GM06990 (cell line): ENCODE results near the gene GATAD2B.

Experiments
- DNase-seq: peaks from one replicate; pipeline ENCODE4 v3.0.0-alpha.2; 2011; ENCODE audit not compliant: insufficient read length; ENCODE audit errors: extremely low read depth
- H3K27me3 ChIP-seq: replicated peaks from 2 replicates; pipeline ENCODE4 v1.6.0; 2011; ENCODE audit warnings: low read length; ENCODE audit not compliant: control insufficient read depth, insufficient read depth
- H3K36me3 ChIP-seq: 2 replicates; pipeline ENCODE4 v1.5.1; 2011; ENCODE audit warnings: low read length; ENCODE audit not compliant: control insufficient read depth, insufficient read depth
- H3K4me3 ChIP-seq: replicated peaks from 2 replicates; pipeline ENCODE4 v1.5.1; 2011; ENCODE audit warnings: low read depth, mild to moderate bottlenecking, control low read depth, low read length
- CTCF ChIP-seq: IDR thresholded peaks from 2 replicates; pipeline ENCODE4 v1.5.1; 2011; ENCODE audit warnings: low read length, control low read depth, mild to moderate bottlenecking, inconsistent platforms; ENCODE audit not compliant: insufficient read depth, poor library complexity, severe bottlenecking

The GATAD2B gene

DNA sequence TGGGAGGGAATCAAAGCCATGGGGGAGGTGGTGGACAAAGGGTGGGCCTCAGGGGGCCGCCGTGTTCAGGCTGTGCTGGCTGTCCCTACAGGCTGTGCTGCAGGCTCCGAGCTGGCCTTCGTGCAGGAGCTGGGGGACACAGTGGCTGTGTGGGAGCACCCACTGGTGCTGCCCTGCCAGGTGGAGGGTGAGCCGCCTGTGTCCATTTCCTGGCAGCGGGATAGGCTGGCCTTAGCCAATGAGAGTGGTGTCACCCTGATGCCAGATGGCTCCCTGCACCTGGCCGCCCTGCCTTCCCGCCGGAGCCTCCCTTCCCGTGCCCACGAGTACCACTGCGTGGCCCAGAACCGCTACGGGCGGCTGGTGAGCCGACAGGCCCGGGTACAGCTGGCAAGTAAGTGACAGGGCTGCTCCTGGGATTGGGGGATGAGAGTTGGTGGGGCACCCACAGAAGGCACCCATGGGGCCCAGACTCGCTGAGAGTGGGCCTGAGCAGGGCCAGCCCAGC is 127.4 kb downstream of the GATAD2B start:
- DNase-seq: no peak
- no peak for TF ChIP-seq CTCF
- Histone ChIP-seq H3K36me3 (no peaks in the 10 kb centered on the region), H3K4me3 (no peak overlapping the region), H3K27me3 (no peaks in the 10 kb centered on the region)

DNA sequence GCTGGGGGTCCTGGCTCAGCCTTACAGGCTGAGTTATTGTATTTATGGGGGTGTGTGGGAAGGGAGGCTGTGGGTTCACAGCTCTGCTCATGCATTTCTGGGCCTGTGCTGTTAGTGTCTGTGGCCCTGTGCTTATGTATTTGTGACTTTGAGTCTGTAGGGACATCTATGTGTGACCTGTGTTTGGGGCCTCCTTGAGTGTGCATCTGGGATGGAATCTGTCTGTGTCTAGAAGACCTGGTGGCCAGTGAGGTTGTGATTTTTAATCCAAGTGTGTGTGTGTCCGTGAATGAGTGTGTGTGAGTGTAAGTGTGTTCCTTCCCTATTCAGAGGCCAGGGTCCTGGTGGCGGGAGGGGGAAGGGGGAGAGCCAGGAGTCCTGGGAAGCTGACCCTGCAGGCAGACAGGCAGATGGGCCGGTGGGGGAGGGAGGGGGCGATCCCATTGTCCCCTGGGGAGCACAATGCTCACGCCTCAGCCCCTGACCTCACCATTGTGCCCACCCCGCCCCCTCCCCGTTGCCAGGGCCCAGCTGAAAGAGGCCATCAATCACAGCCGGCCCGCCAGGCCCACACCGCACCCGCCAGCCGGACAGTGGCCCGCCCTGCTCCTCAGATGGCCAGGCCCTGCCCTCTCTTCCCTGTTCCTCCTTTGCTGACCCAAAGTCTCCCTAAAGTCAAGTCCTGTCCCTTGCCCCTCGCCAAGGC is 128.0 kb downstream of the GATAD2B start:
- H3K36me3 ChIP-seq: no peaks in the 10 kb centered on the region
- TF ChIP-seq CTCF: no peak
- H3K4me3 ChIP-seq: no peak overlapping the region
- H3K27me3 ChIP-seq: no peaks in the 10 kb centered on the region
- no peak for DNase-seq

- H3K4me3 ChIP-seq: no peak overlapping the region
- DNase-seq: no peak
- no peak for TF ChIP-seq CTCF
- no peaks in the 10 kb centered on the region for H3K36me3 ChIP-seq
- no peaks in the 10 kb centered on the region for H3K27me3 ChIP-seq
Observed at GRCh38 chr1:153793973-153794615, 128.7 kb downstream of the GATAD2B start.

GRCh38 chr1:153793261-153793972 is 129.4 kb downstream of the GATAD2B start:
- H3K27me3 ChIP-seq: no peaks in the 10 kb centered on the region

GRCh38 chr1:153792631-153793041 is 130.1 kb downstream of the GATAD2B start:
- no peak for DNase-seq
- no peaks in the 10 kb centered on the region for H3K27me3 ChIP-seq
- TF ChIP-seq CTCF: no peak
- H3K4me3 ChIP-seq: no peak overlapping the region
- H3K36me3 ChIP-seq: no peaks in the 10 kb centered on the region

More at GRCh38 chr1:153793261-153793972, 129.4 kb downstream of the GATAD2B start:
- Histone ChIP-seq H3K4me3 (no peak overlapping the region), H3K36me3 (no peaks in the 10 kb centered on the region)
- DNase-seq: no peak
- no peak for TF ChIP-seq CTCF
